Uterus (tissue), 4 donors: ENCODE data around the gene IL37. TPM values are rescaled to one million over a fixed set of nuclear protein-coding genes. Genes with fewer than 3 reads are reported as not detected.

ENCODE experiments used
- DNase-seq, 2 donors: peaks; one replicate each; pipeline ENCODE4 v3.0.0-alpha.2; 2019 to 2020
- H3K27ac ChIP-seq, 2 donors: fragments of 200-600 bp; sonication (generic); 1 replicate in 1 of 2; 2 replicates in 1 of 2; pipeline ENCODE4 v1.5.1; 2016 to 2018
- H3K27me3 ChIP-seq, 2 donors: fragments of 200-600 bp; sonication (generic); one replicate each; pipeline ENCODE4 v1.5.1; 2018 to 2019; ENCODE audit warnings: control low read depth in 1 of 2
- H3K36me3 ChIP-seq, 2 donors: fragments of 200-600 bp; sonication (generic); one replicate each; pipeline ENCODE4 v1.5.1; 2019; ENCODE audit warnings: control low read depth in 1 of 2
- H3K4me1 ChIP-seq, 2 donors: fragments of 200-600 bp; sonication (generic); one replicate each; pipeline ENCODE4 v1.5.1; 2018 to 2019; ENCODE audit warnings: control low read depth in 1 of 2
- H3K4me3 ChIP-seq, 2 donors: fragments of 200-600 bp; sonication (generic); 1 replicate in 1 of 2; 2 replicates in 1 of 2; pipeline ENCODE4 v1.5.1; 2018 to 2019; ENCODE audit warnings: mild to moderate bottlenecking in 1 of 2
- H3K9me3 ChIP-seq, 2 donors: fragments of 200-600 bp; sonication (generic); one replicate each; pipeline ENCODE4 v1.5.1; 2019; ENCODE audit warnings: control low read depth in 1 of 2
- CTCF ChIP-seq, 4 experiments: fragments of 200-600 bp in 2 of 4; fragments of 450-650 bp in 2 of 4; sonication (generic) in 2 of 4; IDR thresholded peaks; one replicate each; pipeline ENCODE4 v1.5.1; 2016 to 2019; ENCODE audit warnings: antibody characterized with exemption in 4 of 4, mild to moderate bottlenecking in 2 of 4, moderate library complexity in 1 of 4
- POLR2A ChIP-seq, 2 donors: fragments of 450-650 bp; IDR thresholded peaks; one replicate each; pipeline ENCODE4 v1.6.1; 2016; ENCODE audit warnings: antibody characterized with exemption in 2 of 2, mild to moderate bottlenecking in 1 of 2, moderate library complexity in 1 of 2
- intact Hi-C: fragments of 100-400 bp; cut with DNase I; formaldehyde crosslinking; loops from one replicate; pipeline ENCODE4 v1.15.1; 2023; ENCODE audit warnings: low total_unique reads
- total RNA-seq, 4 donors: library from RNA; depleted of rRNA in 3 of 4; stranded (reverse); fragments of >200 nt in 3 of 4; gene quantifications; one replicate each; pipeline versions ENCODE4 v1.1.0 to v1.2.4, GENCODE V29; 2014 to 2023
- donor health status: DM: yes; HTN: yes; CAD: no.

IL37 gene
- total RNA-seq, 4 donors from 2014 or later, result not detected

DNA sequence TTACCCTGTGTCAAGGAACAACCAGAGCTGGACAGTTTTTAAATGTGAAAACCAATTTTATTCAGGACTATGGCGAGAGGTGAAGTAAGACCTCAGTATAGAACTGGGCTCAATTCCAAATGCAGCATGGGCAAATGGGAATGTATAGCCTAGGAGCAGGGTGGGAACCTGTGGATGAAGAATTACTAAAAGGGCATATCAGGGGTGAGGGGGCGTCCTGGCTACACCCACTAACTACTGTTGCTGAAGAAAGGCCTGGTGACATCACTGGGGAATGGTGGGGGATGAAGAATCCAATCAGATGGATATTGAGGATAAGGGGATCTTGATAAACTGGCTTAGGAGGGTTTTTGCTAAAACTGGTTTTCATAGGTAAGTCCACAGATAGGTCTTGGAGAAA, 27.3 kb upstream of the IL37 start:
- no peaks in the 10 kb centered on the region for H3K4me1 ChIP-seq
- no peaks in the 10 kb centered on the region for H3K9me3 ChIP-seq
- H3K4me3 ChIP-seq, result no peak overlapping the region
- intact Hi-C loops, result no loop called here
- no peaks in the 10 kb centered on the region for H3K27me3 ChIP-seq
- H3K27ac ChIP-seq, result no peak overlapping the region
- no peak for DNase-seq
- TF ChIP-seq POLR2A (IDR thresholded peaks at IDR 0.05) (no peak), CTCF (IDR thresholded peaks at IDR 0.05) (no peak)
- no peaks in the 10 kb centered on the region for H3K36me3 ChIP-seq

GRCh38 chr2:112884869-112885505, 26.0 kb upstream of the IL37 start:
- Histone ChIP-seq H3K27ac (no peak overlapping the region), H3K4me3 (no peak overlapping the region), H3K4me1 (no peaks in the 10 kb centered on the region), H3K36me3 (no peaks in the 10 kb centered on the region), H3K9me3 (no peaks in the 10 kb centered on the region), H3K27me3 (no peaks in the 10 kb centered on the region)
- DNase-seq, result no peak
- intact Hi-C loops, result no loop called here
- TF ChIP-seq CTCF (IDR thresholded peaks at IDR 0.05) (no peak), POLR2A (IDR thresholded peaks at IDR 0.05) (no peak)

- no peak overlapping the region for H3K27ac ChIP-seq
- no peaks in the 10 kb centered on the region for H3K36me3 ChIP-seq
- H3K27me3 ChIP-seq, result no peaks in the 10 kb centered on the region
- intact Hi-C loops, result no loop called here
- no peak overlapping the region for H3K4me3 ChIP-seq
- no peaks in the 10 kb centered on the region for H3K4me1 ChIP-seq
- DNase-seq, result no peak
- no peaks in the 10 kb centered on the region for H3K9me3 ChIP-seq
- no peak for TF ChIP-seq POLR2A (IDR thresholded peaks at IDR 0.05)
- no peak for TF ChIP-seq CTCF (IDR thresholded peaks at IDR 0.05)
Observed at GRCh38 chr2:112885506-112885902, 25.5 kb upstream of the IL37 start.

DNA sequence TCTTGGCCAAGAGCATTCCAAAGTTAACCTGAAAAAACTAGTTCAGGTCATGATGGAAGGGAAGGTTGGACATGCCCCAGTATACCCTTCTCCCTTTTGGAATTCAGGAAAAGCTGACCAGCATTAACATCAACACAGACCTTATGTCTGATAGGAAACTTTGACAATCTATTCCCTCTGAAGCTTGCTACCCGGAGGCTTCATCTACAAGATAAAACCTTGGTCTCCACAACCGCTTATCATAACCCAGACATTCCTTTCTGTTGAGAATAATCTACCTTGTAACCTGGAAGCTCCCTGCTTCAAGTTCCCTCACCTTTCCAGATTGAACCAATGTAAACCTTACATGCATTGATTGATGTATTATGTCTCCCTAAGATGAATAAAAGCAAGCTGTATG, 24.7 kb upstream of the IL37 start:
- Histone ChIP-seq H3K36me3 (no peaks in the 10 kb centered on the region), H3K27ac (no peak overlapping the region), H3K4me3 (no peak overlapping the region), H3K4me1 (no peaks in the 10 kb centered on the region), H3K9me3 (no peaks in the 10 kb centered on the region), H3K27me3 (no peaks in the 10 kb centered on the region)
- no peak for DNase-seq
- TF ChIP-seq POLR2A (IDR thresholded peaks at IDR 0.05), result no peak
- TF ChIP-seq CTCF (IDR thresholded peaks at IDR 0.05), result no peak
- intact Hi-C loops, result no loop called here

DNA sequence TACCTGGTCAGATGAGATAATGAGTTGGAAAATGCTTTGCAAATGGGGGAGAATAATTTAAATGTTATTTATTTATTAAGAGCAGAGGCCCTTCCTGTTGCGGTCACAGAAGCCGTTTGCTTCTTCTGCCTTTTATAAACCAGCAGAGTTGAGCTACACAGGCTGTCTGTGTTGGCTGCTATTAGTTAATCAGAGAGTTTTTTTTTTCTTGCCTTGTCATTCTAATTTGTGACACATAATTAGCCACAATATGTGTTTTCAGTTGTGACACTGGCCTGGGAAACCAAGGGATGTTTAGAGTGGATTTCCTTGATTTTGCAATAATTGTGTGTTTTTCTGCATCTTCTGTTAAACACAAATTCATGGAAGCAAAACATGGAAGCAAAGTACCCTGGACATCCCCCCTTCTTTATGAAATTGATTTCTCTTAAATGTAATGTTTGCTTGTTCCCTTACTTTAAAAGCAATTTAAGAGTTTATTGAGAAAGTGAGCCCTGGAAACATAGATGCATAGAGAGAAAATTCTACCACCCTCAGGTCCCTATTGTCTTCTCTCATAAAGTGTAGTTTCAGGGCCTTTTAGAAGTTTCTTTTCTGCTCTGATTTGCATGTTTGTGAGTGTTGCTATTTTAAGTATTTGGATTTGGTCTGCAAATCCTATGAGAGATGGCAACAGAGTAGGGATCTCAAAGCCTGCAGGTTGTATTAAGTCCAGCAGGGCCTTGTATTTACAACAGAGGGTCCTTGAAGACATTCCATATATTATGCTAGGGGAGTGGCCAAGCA, 22.8 kb upstream of the IL37 start:
- H3K9me3 ChIP-seq, result no peaks in the 10 kb centered on the region
- no peak for DNase-seq
- no peak overlapping the region for H3K27ac ChIP-seq
- intact Hi-C loops, result no loop called here
- TF ChIP-seq CTCF (IDR thresholded peaks at IDR 0.05) (no peak), POLR2A (IDR thresholded peaks at IDR 0.05) (no peak)
- no peaks in the 10 kb centered on the region for H3K36me3 ChIP-seq
- no peaks in the 10 kb centered on the region for H3K4me1 ChIP-seq
- no peaks in the 10 kb centered on the region for H3K27me3 ChIP-seq
- H3K4me3 ChIP-seq, result no peak overlapping the region
